Erythroblast (primary cell): ENCODE measurements around the gene TTC33.

ENCODE experiments used
- GATA1 ChIP-seq: IDR thresholded peaks from 2 replicates; pipeline ENCODE4 v1.6.1; 2011; ENCODE audit warnings: low read depth, mild to moderate bottlenecking, control low read depth, low read length, moderate library complexity
- POLR2A ChIP-seq: IDR thresholded peaks from 2 replicates; pipeline ENCODE4 v1.6.1; 2011; ENCODE audit warnings: mild to moderate bottlenecking, low read length

GRCh38 chr5:40784027-40784653 is 28.4 kb upstream of the TTC33 start:
- TF ChIP-seq POLR2A, result no peak
- TF ChIP-seq GATA1, result no peak
